IMR-90 (cell line): Measurements from ENCODE around the gene SFSWAP.

Experiments
- NFE2L2 ChIP-seq: fragments of 150-350 bp; IDR thresholded peaks from 2 replicates; pipeline ENCODE4 v1.6.1; 2016; ENCODE audit warnings: low read depth, mild to moderate bottlenecking, low read length
- POLR2A ChIP-seq: IDR thresholded peaks from 2 replicates; pipeline ENCODE4 v1.6.1; 2012; ENCODE audit warnings: mild to moderate bottlenecking, low read depth, low read length
- RAD21 ChIP-seq: IDR thresholded peaks from 2 replicates; pipeline ENCODE4 v1.6.1; 2012; ENCODE audit warnings: low read length, improper control_type of control experiment
- SMC3 ChIP-seq: fragments of 150-350 bp; IDR thresholded peaks from 2 replicates; pipeline ENCODE4 v1.6.1; 2016; ENCODE audit warnings: low read depth, mild to moderate bottlenecking, antibody characterized with exemption, low read length, moderate library complexity
- TF ChIP-seq, protein P1 (sequence below): conservative IDR thresholded peaks from 2 replicates; pipeline ENCODE4 v1.5.1; 2012; ENCODE audit warnings: mild to moderate bottlenecking, low read depth, low read length, improper control_type of control experiment

DNA sequence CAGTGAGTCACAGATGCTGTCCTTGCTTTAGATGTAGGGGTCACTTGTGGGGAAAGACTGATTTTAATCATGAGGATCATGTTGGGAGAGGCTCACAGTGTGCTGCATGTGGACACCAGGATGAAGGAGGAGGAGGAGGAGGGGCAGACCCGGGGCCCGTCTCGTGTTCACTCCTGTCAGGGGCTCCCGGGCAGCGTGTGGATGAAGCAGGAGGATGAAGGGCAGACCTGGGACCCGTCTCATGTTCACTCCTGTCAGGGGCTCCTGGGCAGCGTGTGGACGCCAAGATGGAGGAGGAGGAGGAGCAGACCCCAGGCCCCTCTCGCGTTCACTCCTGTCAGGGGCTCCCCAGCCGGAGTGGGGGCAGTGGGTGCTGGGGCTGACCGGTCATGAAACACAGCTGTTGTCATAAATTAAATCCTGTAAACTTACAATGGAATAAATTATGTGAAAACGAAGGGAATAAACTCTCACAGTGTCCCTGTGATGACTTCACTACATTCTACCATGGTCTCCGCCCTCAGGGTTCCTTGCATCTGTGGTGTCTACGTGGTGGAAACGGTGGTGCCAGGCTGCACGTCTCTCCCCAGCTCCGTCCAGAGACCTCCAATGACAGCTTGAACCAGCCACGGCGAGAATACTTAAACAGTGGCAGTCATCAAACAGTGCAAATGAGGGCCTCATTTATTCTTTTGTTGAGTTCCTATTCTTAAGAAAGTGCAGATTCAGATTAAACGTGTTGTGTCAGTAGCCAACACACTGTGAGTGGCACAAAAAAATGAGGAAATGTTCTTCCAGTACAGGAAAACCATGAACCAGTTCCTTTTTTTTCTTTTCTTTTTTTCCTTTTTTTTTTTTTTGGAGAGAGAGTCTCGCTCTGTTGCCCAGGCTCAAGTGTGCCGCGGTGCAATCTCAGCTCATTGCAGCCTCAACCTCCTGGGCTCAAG is 37.7 kb upstream of the SFSWAP start:
- TF ChIP-seq, protein P1, sequence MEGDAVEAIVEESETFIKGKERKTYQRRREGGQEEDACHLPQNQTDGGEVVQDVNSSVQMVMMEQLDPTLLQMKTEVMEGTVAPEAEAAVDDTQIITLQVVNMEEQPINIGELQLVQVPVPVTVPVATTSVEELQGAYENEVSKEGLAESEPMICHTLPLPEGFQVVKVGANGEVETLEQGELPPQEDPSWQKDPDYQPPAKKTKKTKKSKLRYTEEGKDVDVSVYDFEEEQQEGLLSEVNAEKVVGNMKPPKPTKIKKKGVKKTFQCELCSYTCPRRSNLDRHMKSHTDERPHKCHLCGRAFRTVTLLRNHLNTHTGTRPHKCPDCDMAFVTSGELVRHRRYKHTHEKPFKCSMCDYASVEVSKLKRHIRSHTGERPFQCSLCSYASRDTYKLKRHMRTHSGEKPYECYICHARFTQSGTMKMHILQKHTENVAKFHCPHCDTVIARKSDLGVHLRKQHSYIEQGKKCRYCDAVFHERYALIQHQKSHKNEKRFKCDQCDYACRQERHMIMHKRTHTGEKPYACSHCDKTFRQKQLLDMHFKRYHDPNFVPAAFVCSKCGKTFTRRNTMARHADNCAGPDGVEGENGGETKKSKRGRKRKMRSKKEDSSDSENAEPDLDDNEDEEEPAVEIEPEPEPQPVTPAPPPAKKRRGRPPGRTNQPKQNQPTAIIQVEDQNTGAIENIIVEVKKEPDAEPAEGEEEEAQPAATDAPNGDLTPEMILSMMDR: no peak
- no peak for TF ChIP-seq RAD21
- TF ChIP-seq NFE2L2: no peak
- no peak for TF ChIP-seq POLR2A
- no peak for TF ChIP-seq SMC3
